Stomach smooth muscle (tissue), 2 donors: ENCODE data around the gene COL27A1.

Experiments
- H3K27ac ChIP-seq: one replicate; pipeline ENCODE4 v1.7.0; 2013; ENCODE audit warnings: mild to moderate bottlenecking, low read length, inconsistent platforms
- H3K27me3 ChIP-seq, 2 donors: one replicate each; pipeline ENCODE4 v1.7.0; 2013; ENCODE audit warnings: low read length in 2 of 2; ENCODE audit not compliant: insufficient read depth in 2 of 2, control insufficient read depth in 1 of 2
- H3K36me3 ChIP-seq, 2 donors: one replicate each; pipeline ENCODE4 v1.7.0; 2013; ENCODE audit warnings: low read length in 2 of 2; ENCODE audit not compliant: control insufficient read depth in 2 of 2, insufficient read depth in 2 of 2
- H3K4me1 ChIP-seq: one replicate; pipeline ENCODE4 v1.7.0; 2013; ENCODE audit warnings: low read length; ENCODE audit not compliant: control insufficient read depth, insufficient read depth
- H3K4me3 ChIP-seq, 2 donors: one replicate each; pipeline ENCODE4 v1.7.0; 2013; ENCODE audit warnings: low read length in 2 of 2
- H3K9ac ChIP-seq, 2 donors: one replicate each; pipeline ENCODE4 v1.7.0; 2013; ENCODE audit warnings: low read length in 2 of 2, mild to moderate bottlenecking in 1 of 2
- H3K9me3 ChIP-seq, 2 donors: one replicate each; pipeline ENCODE4 v1.7.0; 2013; ENCODE audit warnings: low read length in 2 of 2; ENCODE audit not compliant: control insufficient read depth in 2 of 2
- donor health status: healthy.
- donor health status: Pancreatic carcinoma.

COL27A1 gene

DNA sequence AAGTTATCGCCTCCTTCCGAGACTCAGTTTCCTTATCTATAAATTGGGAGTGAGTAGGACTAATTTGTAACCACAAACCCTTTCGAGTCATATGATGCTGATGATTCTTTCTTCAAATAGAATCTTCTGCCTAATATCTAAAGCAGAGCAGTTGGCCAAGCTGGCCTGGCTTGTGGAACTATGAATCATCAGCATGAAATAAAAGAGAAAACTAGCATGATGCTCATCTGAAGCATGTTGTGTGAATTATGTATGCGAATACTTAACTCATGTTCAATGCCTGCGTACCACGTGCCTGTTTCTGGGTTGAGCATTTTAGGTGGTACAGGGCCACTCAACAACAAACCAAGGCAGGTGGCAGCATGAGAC lies 152.5 kb downstream of the COL27A1 start:
- Histone ChIP-seq H3K4me3 (no peak overlapping the region), H3K4me1 (peaks cover 4% of the 10 kb centered on the region), H3K27ac (no peak overlapping the region), H3K36me3 (peaks cover 0 to 8% of the 10 kb centered on the region in 2 donors), H3K9me3 (no peaks in the 10 kb centered on the region), H3K9ac (no peak overlapping the region), H3K27me3 (no peaks in the 10 kb centered on the region)

DNA sequence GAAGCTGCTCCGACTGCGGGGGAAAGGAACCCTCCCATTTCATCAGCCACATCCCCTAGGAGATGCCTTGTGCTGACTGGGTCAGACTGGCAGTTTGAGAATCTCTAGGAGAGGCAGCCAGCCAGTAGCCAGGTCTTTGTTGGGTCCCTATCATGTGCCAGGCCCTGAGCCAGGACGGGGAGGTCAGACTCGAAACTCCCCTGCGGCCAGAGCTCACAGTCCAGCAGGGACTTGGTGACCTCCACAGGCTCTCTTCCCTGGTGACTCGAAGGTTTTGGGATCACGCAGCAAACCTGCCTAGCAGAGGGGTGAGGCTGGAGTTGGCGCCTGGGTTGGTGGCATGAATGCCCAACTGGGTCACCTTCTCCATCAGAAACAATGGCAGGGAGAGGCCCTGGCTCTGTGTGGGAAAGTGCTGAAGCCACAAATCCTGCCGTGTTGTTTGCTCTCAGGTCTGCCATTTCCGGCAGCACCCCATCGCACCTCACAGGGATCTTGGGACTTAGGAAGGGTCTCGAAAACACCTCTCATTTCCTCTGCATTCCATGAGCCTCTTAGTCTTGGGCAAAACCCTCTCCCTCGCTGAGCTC lies 153.1 kb downstream of the COL27A1 start:
- H3K4me1 ChIP-seq: peaks cover 4% of the 10 kb centered on the region
- H3K27ac ChIP-seq: no peak overlapping the region
- H3K36me3 ChIP-seq: peaks cover 0 to 8% of the 10 kb centered on the region in 2 donors
- H3K9ac ChIP-seq: no peak overlapping the region
- H3K9me3 ChIP-seq: no peaks in the 10 kb centered on the region
- H3K4me3 ChIP-seq: no peak overlapping the region
- H3K27me3 ChIP-seq: no peaks in the 10 kb centered on the region

DNA sequence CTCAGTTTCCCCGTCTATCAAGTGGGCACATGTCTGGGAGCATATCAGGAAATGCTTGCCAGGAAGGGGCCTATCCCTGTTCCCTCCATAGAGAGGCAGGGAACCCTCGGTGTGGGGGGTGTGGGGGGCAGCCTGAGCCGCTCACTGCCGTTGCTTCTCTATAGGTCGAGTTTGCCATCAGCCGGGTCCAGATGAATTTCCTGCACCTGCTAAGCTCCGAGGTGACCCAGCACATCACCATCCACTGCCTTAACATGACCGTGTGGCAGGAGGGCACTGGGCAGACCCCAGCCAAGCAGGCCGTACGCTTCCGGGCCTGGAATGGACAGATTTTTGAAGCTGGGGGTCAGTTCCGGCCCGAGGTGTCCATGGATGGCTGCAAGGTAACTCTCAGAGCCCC lies 153.8 kb downstream of the COL27A1 start:
- Histone ChIP-seq H3K4me1 (peaks cover 4% of the 10 kb centered on the region), H3K27me3 (no peaks in the 10 kb centered on the region), H3K4me3 (no peak overlapping the region), H3K27ac (no peak overlapping the region), H3K36me3 (peaks cover 0 to 8% of the 10 kb centered on the region in 2 donors), H3K9ac (no peak overlapping the region), H3K9me3 (no peaks in the 10 kb centered on the region)

DNA sequence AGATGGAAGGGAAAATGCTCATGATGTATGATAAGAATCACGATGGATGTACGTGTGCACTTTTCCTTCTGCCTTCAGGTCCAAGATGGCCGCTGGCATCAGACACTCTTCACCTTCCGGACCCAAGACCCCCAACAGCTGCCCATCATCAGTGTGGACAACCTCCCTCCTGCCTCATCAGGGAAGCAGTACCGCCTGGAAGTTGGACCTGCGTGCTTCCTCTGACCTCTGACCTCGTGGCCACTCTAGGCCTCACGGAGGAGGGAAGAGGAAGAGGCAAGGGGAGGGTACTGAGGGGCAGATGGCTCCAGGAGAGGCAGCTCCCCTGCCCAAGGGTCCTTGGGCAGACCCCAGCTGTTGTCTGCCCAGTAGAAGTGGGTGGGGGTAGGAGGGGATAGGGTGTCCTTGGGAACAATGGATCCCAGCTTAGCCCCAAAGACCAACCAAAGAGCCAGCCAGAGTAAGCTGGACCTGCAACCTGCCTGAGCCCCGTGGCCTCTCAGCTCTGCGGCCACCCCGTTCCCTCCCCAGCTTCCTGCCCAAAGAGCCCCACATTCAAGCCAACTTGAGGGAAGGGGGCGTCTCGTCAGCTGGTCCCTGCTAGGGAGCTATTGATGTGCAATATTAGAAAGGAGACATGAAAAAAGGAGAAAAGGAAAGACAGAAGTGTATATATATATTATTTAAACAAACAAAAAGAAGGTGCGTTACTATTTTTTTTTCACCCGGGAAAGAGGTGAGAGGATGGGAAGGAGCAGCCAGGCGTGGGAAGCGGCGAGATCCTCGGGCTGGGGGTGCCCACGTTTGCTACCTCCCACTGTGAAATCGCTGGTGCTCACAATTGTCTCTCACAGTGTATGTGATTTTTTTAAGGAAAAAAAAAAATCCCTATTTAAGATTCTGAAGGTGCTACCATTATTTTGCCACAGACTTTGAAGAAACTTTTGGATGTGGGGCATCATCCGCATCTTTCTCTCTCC lies 155.4 kb downstream of the COL27A1 start:
- Histone ChIP-seq H3K4me3 (no peak overlapping the region), H3K9ac (no peak overlapping the region), H3K27ac (no peak overlapping the region), H3K9me3 (peaks cover 2 to 4% of the 10 kb centered on the region in 2 donors), H3K27me3 (no peaks in the 10 kb centered on the region), H3K36me3 (peaks cover 0 to 8% of the 10 kb centered on the region in 2 donors), H3K4me1 (peaks cover 2% of the 10 kb centered on the region)

DNA sequence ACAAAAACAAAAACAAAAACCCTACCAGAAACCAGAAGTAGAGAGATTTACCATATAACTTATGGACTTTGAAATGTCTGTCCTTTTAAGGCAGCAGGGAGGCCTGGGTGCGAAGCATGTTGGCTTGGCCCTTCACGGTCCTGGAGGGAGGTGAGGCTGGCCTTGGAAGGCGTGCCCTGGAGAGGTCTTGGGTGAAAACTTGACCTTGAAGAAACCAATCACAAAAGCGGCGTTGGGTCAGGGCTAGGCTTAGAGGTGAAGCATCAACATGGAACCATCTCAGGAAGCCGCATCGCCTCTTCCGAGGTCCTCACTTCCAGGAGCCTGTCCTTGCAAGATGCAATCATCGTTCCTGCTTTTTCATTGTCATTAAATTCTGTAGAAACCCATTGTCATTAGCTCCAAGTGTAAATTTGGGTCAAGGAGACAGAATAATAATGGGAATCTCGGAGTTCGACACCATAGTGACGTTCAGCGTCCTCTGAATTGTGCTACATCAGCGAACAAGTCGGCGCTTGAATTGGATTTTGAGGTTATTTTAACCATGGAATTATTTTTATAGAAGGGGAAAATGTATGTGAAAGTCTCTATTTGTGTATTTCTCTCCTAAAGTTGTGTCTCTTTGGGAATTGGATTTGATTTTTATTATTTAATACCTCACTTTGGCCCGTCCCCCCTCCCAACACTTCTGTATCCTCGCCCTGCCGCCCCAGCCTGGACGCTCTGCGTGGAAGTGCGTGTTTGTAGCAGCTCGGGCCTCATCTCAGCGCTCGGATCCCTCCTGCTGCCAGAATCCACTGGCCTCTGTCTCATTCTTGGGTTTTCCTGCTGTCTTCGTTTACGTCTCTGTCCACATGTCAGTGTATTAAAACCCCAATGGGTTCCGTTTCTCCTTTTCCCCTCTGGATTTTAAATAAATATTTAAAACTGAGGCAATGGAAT lies 156.5 kb downstream of the COL27A1 start:
- H3K4me3 ChIP-seq: no peak overlapping the region
- H3K36me3 ChIP-seq: peaks cover 0 to 8% of the 10 kb centered on the region in 2 donors
- H3K9me3 ChIP-seq: peaks cover 2 to 4% of the 10 kb centered on the region in 2 donors
- H3K9ac ChIP-seq: no peak overlapping the region
- no peak overlapping the region for H3K27ac ChIP-seq
- H3K27me3 ChIP-seq: no peaks in the 10 kb centered on the region
- H3K4me1 ChIP-seq: no peaks in the 10 kb centered on the region

DNA sequence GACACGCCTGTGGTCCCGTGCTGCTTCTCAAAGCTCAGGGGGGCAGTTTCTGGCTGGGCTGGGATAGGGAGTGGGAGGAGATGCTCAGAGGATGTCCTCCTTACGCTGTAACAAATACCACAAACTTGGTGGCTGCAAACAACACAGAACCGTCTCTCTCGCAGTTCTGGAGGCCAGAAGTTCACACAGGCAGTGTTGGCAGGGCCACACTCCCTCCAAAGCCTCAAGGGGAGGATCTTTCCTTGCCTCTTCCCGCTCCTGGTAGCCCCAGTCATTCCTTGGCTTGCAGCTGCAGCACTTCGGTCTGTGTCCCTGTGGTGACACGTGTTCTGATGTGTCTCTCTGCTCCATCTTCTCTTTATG lies 157.2 kb downstream of the COL27A1 start:
- Histone ChIP-seq H3K9ac (no peak overlapping the region), H3K9me3 (peaks cover 2 to 4% of the 10 kb centered on the region in 2 donors), H3K4me1 (no peaks in the 10 kb centered on the region), H3K36me3 (peaks cover 0 to 8% of the 10 kb centered on the region in 2 donors), H3K27me3 (no peaks in the 10 kb centered on the region), H3K27ac (no peak overlapping the region), H3K4me3 (no peak overlapping the region)

DNA sequence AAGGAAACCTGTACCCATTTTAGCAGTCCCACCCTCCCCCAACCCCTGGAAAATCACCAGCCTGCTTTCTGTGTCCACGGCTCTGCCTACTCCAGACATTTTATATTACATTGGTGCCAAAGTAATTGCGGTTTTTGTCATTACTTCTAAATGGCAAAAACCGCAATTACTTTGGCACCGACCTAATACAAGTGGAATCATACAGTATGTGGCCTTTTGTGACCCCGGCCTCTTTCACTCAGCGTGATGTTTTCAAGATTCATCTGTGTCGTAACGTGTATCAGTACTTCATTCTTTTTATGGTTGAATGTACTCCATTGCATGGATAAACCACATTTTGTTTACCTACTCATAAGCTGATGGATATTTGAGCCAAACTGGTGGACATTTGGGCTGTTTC lies 157.8 kb downstream of the COL27A1 start:
- Histone ChIP-seq H3K27me3 (no peaks in the 10 kb centered on the region), H3K4me3 (no peak overlapping the region), H3K27ac (no peak overlapping the region), H3K36me3 (peaks cover 0 to 5% of the 10 kb centered on the region in 2 donors), H3K9me3 (peaks cover 2 to 4% of the 10 kb centered on the region in 2 donors), H3K4me1 (no peaks in the 10 kb centered on the region), H3K9ac (no peak overlapping the region)

DNA sequence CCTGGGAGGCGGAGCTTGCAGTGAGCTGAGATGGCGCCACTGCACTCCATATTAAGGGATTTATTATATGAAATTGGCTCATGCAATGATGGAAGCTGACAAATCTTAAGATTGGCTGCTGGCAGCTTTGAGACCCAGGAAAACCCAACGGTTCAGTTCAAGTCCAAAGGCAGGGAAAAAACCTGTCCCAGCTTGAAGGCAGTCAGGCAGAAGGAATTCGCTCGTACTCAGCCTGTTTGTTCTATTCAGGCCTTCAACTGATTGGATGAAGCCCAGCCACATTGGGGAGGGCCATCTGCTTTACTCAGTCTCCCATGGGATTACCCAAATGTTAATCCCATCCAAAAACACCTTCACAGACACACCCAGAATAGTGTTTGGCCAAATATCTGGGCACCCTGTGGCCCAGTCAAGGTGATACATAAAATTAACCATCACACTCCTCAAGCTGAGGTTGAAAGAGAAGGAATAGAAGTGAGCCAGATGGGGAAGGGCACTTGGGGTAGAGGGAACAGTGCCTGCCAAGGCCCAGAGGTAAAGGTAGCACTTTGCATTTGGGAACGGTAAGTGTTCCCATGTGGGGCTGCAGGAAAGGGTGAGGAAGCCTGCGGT lies 159.0 kb downstream of the COL27A1 start:
- peaks cover 2 to 4% of the 10 kb centered on the region in 2 donors for H3K9me3 ChIP-seq
- H3K9ac ChIP-seq: no peak overlapping the region
- H3K4me3 ChIP-seq: no peak overlapping the region
- H3K36me3 ChIP-seq: peaks cover 0 to 2% of the 10 kb centered on the region in 2 donors
- H3K27me3 ChIP-seq: no peaks in the 10 kb centered on the region
- no peaks in the 10 kb centered on the region for H3K4me1 ChIP-seq
- H3K27ac ChIP-seq: no peak overlapping the region

DNA sequence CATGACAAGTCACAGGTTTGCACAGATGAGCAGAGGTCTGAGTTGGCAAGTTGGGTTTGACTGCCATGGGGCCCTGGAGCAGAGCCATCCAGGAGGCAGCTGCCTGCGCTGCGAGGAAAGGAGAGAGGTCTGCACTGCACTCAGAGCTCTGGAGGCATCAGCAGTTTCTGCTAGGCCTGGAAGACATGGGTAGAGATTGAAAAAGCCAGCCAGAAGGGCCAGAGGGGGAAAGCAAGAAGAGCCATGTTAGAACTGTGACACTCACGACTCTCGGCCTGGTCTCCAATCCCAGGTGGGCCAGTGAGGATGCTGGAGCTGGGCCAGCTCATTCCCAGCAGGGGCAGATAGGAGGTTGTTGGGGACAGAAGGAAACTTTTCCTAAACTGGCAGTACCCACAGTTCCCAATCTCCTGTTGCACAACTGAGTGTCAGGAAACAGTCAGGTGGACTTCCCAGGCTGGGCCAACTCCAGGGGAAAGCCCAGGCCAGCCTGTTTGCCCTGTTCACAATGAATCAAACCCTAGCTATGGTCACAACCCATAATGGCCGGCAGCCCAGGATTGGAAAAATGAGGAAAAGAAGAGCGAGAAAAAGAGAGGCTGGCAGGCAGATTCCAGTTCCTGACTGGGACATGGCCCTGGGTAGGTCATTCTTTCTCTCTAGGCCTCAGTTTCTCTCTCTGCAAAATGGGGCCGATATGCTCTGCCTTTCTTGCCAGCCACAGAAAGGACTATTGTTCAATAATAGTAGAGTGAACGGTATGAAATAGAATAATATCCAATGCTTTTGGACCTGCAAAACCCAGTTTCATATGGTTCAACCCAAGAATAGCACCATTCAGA lies 159.8 kb downstream of the COL27A1 start:
- Histone ChIP-seq H3K4me3 (no peak overlapping the region), H3K36me3 (peaks cover 0 to 2% of the 10 kb centered on the region in 2 donors), H3K9ac (no peak overlapping the region), H3K27ac (no peak overlapping the region), H3K4me1 (no peaks in the 10 kb centered on the region), H3K27me3 (no peaks in the 10 kb centered on the region), H3K9me3 (peaks cover 2 to 4% of the 10 kb centered on the region in 2 donors)
